ENCODE measurements around the gene TMEM40. TPM values are rescaled to one million over a fixed set of nuclear protein-coding genes. Genes with fewer than 3 reads are reported as not detected.

Gene TMEM40
- total RNA-seq, 5 donors from 2014 or later (not counting 1 experiment from before 2014, with no cell fraction given) = not detected

- Histone ChIP-seq H3K4me3 (ENCODE audit: control insufficient read depth in 1 of 2, extremely low read depth in 1 of 2, low read length in 1 of 2) (no peak overlapping the region), H3K27ac (ENCODE audit: low read length) (no peak overlapping the region), H3K4me1 (ENCODE audit: control insufficient read depth in 1 of 2, extremely low read depth in 1 of 2, insufficient read depth in 2 of 2, low read length in 2 of 2) (no peaks in the 10 kb centered on the region), H3K27me3 (replicated peaks in 1 of 2; ENCODE audit: control insufficient read depth in 2 of 2, extremely low read depth in 1 of 2, insufficient read depth in 2 of 2, low read length in 1 of 2) (peaks cover 0 to 10% of the 10 kb centered on the region in 2 experiments), H3K36me3 (ENCODE audit: control insufficient read depth in 2 of 2, extremely low read depth in 1 of 2, insufficient read depth in 1 of 2, low read length in 1 of 2) (no peaks in the 10 kb centered on the region), H3K9me3 (no peaks in the 10 kb centered on the region)
- WGBS (ENCODE audit: insufficient coverage) = 58% methylated on average over 3 of the region's 3 CpGs
- ChIA-PET CTCF (interaction anchor here in 1 of 2 donors (0.6 to 0.7 kb wide), 2 partner anchors 11 kb away, joined by 4 to 6 read pairs; no protein-coding TSS in a partner anchor), POLR2A (interaction anchor here in 1 of 2 donors (0.7 kb wide), 1 partner anchor 131 kb away, joined by 3 read pairs; no protein-coding TSS in a partner anchor)
- ATAC-seq (replicated peaks in 1 of 4) (no peak), DNase-seq (no peak)
- no peaks in the 10 kb centered on the region for H3K9me3 Mint-ChIP-seq
- no peaks in the 10 kb centered on the region for H3K4me1 Mint-ChIP-seq
- no peaks in the 10 kb centered on the region for H3K36me3 Mint-ChIP-seq
- H3K27ac Mint-ChIP-seq = no peak overlapping the region
- H3K27me3 Mint-ChIP-seq = peaks cover 4 to 10% of the 10 kb centered on the region in 2 donors
- no peak overlapping the region for H3K4me3 Mint-ChIP-seq
Measured at GRCh38 chr3:12709334-12709733, 49.7 kb downstream of the TMEM40 start.

GRCh38 chr3:12708584-12709192 lies 50.4 kb downstream of the TMEM40 start:
- Histone ChIP-seq H3K4me3 (ENCODE audit: control insufficient read depth in 1 of 2, extremely low read depth in 1 of 2, low read length in 1 of 2) (no peak overlapping the region), H3K27me3 (replicated peaks in 1 of 2; ENCODE audit: control insufficient read depth in 2 of 2, extremely low read depth in 1 of 2, insufficient read depth in 2 of 2, low read length in 1 of 2) (peaks cover 0 to 10% of the 10 kb centered on the region in 2 experiments), H3K36me3 (ENCODE audit: control insufficient read depth in 2 of 2, extremely low read depth in 1 of 2, insufficient read depth in 1 of 2, low read length in 1 of 2) (no peaks in the 10 kb centered on the region), H3K4me1 (ENCODE audit: control insufficient read depth in 1 of 2, extremely low read depth in 1 of 2, insufficient read depth in 2 of 2, low read length in 2 of 2) (no peaks in the 10 kb centered on the region), H3K9me3 (no peaks in the 10 kb centered on the region), H3K27ac (ENCODE audit: low read length) (no peak overlapping the region)
- Mint-ChIP-seq H3K9me3 (no peaks in the 10 kb centered on the region), H3K4me3 (no peak overlapping the region), H3K36me3 (no peaks in the 10 kb centered on the region), H3K4me1 (peaks cover 0 to under 1% (median 0%) of the 10 kb centered on the region in 3 donors), H3K27me3 (peaks cover 4 to 10% of the 10 kb centered on the region in 2 donors), H3K27ac (no peak overlapping the region)
- DNase-seq (no peak), ATAC-seq (replicated peaks in 1 of 4) (no peak)
- ChIA-PET POLR2A (no interaction called here), CTCF (no interaction called here)
- WGBS (ENCODE audit: insufficient coverage) = 68% methylated on average over 4 of the region's 6 CpGs

- POLR2A ChIA-PET = no interaction called here
Measured at GRCh38 chr3:12707449-12707848, 51.6 kb downstream of the TMEM40 start.

GRCh38 chr3:12706504-12707253 lies 52.4 kb downstream of the TMEM40 start:
- WGBS (ENCODE audit: insufficient coverage) = 100% methylated on average over 2 of the region's 2 CpGs
- H3K27me3 ChIP-seq (replicated peaks in 1 of 2; ENCODE audit: control insufficient read depth in 2 of 2, extremely low read depth in 1 of 2, insufficient read depth in 2 of 2, low read length in 1 of 2) = peaks cover 0 to 10% of the 10 kb centered on the region in 2 experiments
- peaks cover 4 to 10% of the 10 kb centered on the region in 2 donors for H3K27me3 Mint-ChIP-seq
- H3K4me3 Mint-ChIP-seq = no peak overlapping the region
- no peaks in the 10 kb centered on the region for H3K36me3 Mint-ChIP-seq
- POLR2A ChIA-PET = interaction anchor here in 1 of 2 donors (0.6 kb wide), 1 partner anchor 11 kb away, joined by 4 read pairs; no protein-coding TSS in a partner anchor
- no peak overlapping the region for H3K27ac ChIP-seq (ENCODE audit: low read length)
- no peak overlapping the region for H3K27ac Mint-ChIP-seq
- no peaks in the 10 kb centered on the region for H3K9me3 ChIP-seq
- no peak overlapping the region for H3K4me3 ChIP-seq (ENCODE audit: control insufficient read depth in 1 of 2, extremely low read depth in 1 of 2, low read length in 1 of 2)
- no peaks in the 10 kb centered on the region for H3K9me3 Mint-ChIP-seq
- no peaks in the 10 kb centered on the region for H3K36me3 ChIP-seq (ENCODE audit: control insufficient read depth in 2 of 2, extremely low read depth in 1 of 2, insufficient read depth in 1 of 2, low read length in 1 of 2)
- CTCF ChIA-PET = interaction anchor here (0.5 to 1.3 kb wide), 7 partner anchors 10 to 938 kb away, joined by 3 to 5 read pairs (median 3); partner anchors contain the start of gene RPL32 (in 1 of the 2)
- peaks cover 0 to 2% (median 0%) of the 10 kb centered on the region in 3 donors for H3K4me1 Mint-ChIP-seq
- no peaks in the 10 kb centered on the region for H3K4me1 ChIP-seq (ENCODE audit: control insufficient read depth in 1 of 2, extremely low read depth in 1 of 2, insufficient read depth in 2 of 2, low read length in 2 of 2)
- DNase-seq (peak; percentile 8 to 70 (median 38)), ATAC-seq (replicated peaks in 1 of 4) (peak; percentile 86 to 97 (median 92))

More at GRCh38 chr3:12707449-12707848, 51.6 kb downstream of the TMEM40 start:
- ATAC-seq (replicated peaks in 1 of 4) (no peak), DNase-seq (no peak)
- H3K27ac ChIP-seq (ENCODE audit: low read length) = no peak overlapping the region
- H3K9me3 ChIP-seq = no peaks in the 10 kb centered on the region
- H3K4me3 ChIP-seq (ENCODE audit: control insufficient read depth in 1 of 2, extremely low read depth in 1 of 2, low read length in 1 of 2) = no peak overlapping the region
- Mint-ChIP-seq H3K36me3 (no peaks in the 10 kb centered on the region), H3K4me3 (no peak overlapping the region), H3K4me1 (peaks cover 0 to 2% (median 0%) of the 10 kb centered on the region in 3 donors), H3K9me3 (no peaks in the 10 kb centered on the region), H3K27me3 (peaks cover 4 to 10% of the 10 kb centered on the region in 2 donors), H3K27ac (no peak overlapping the region)
- H3K27me3 ChIP-seq (replicated peaks in 1 of 2; ENCODE audit: control insufficient read depth in 2 of 2, extremely low read depth in 1 of 2, insufficient read depth in 2 of 2, low read length in 1 of 2) = peaks cover 0 to 10% of the 10 kb centered on the region in 2 experiments
- no peaks in the 10 kb centered on the region for H3K4me1 ChIP-seq (ENCODE audit: control insufficient read depth in 1 of 2, extremely low read depth in 1 of 2, insufficient read depth in 2 of 2, low read length in 2 of 2)
- CTCF ChIA-PET = no interaction called here
- WGBS (ENCODE audit: insufficient coverage) = no CpG with 5 or more reads among the region's 2 CpGs
- no peaks in the 10 kb centered on the region for H3K36me3 ChIP-seq (ENCODE audit: control insufficient read depth in 2 of 2, extremely low read depth in 1 of 2, insufficient read depth in 1 of 2, low read length in 1 of 2)

GRCh38 chr3:12705981-12706380 lies 53.1 kb downstream of the TMEM40 start:
- no CpG with 5 or more reads among the region's 1 CpG for WGBS (ENCODE audit: insufficient coverage)

GRCh38 chr3:12705374-12705926 lies 53.6 kb downstream of the TMEM40 start:
- CTCF ChIA-PET = no interaction called here
- no peak overlapping the region for H3K4me3 ChIP-seq (ENCODE audit: control insufficient read depth in 1 of 2, extremely low read depth in 1 of 2, low read length in 1 of 2)
- POLR2A ChIA-PET = interaction anchor here in 1 of 2 donors (0.6 kb wide), 1 partner anchor 44 kb away, joined by 8 read pairs; no protein-coding TSS in a partner anchor
- peaks cover 4 to 10% of the 10 kb centered on the region in 2 donors for H3K27me3 Mint-ChIP-seq
- no peaks in the 10 kb centered on the region for H3K9me3 ChIP-seq
- DNase-seq (no peak), ATAC-seq (replicated peaks in 1 of 4) (no peak)
- H3K27ac ChIP-seq (ENCODE audit: low read length) = no peak overlapping the region
- no peaks in the 10 kb centered on the region for H3K4me1 ChIP-seq (ENCODE audit: control insufficient read depth in 1 of 2, extremely low read depth in 1 of 2, insufficient read depth in 2 of 2, low read length in 2 of 2)
- H3K27ac Mint-ChIP-seq = no peak overlapping the region
- 87% methylated on average over 6 of the region's 6 CpGs for WGBS (ENCODE audit: insufficient coverage)
- H3K4me1 Mint-ChIP-seq = peaks cover 0 to 2% (median 0%) of the 10 kb centered on the region in 3 donors
- H3K27me3 ChIP-seq (replicated peaks in 1 of 2; ENCODE audit: control insufficient read depth in 2 of 2, extremely low read depth in 1 of 2, insufficient read depth in 2 of 2, low read length in 1 of 2) = peaks cover 0 to 7% of the 10 kb centered on the region in 2 experiments
- H3K36me3 Mint-ChIP-seq = no peaks in the 10 kb centered on the region
- no peaks in the 10 kb centered on the region for H3K36me3 ChIP-seq (ENCODE audit: control insufficient read depth in 2 of 2, extremely low read depth in 1 of 2, insufficient read depth in 1 of 2, low read length in 1 of 2)
- H3K9me3 Mint-ChIP-seq = no peaks in the 10 kb centered on the region
- no peak overlapping the region for H3K4me3 Mint-ChIP-seq

More at GRCh38 chr3:12705981-12706380, 53.1 kb downstream of the TMEM40 start:
- no peaks in the 10 kb centered on the region for H3K36me3 ChIP-seq (ENCODE audit: control insufficient read depth in 2 of 2, extremely low read depth in 1 of 2, insufficient read depth in 1 of 2, low read length in 1 of 2)
- Mint-ChIP-seq H3K4me1 (peaks cover 0 to 2% (median 0%) of the 10 kb centered on the region in 3 donors), H3K9me3 (no peaks in the 10 kb centered on the region), H3K27me3 (peaks cover 4 to 10% of the 10 kb centered on the region in 2 donors), H3K4me3 (no peak overlapping the region), H3K36me3 (no peaks in the 10 kb centered on the region), H3K27ac (no peak overlapping the region)
- ChIA-PET CTCF (interaction anchor here in 1 of 2 donors (1.1 to 1.3 kb wide), 2 partner anchors 14 to 104 kb away, joined by 5 read pairs; no protein-coding TSS in a partner anchor), POLR2A (interaction anchor here in 1 of 2 donors (0.6 kb wide), 2 partner anchors 12 to 44 kb away, joined by 4 to 8 read pairs; no protein-coding TSS in a partner anchor)
- H3K4me1 ChIP-seq (ENCODE audit: control insufficient read depth in 1 of 2, extremely low read depth in 1 of 2, insufficient read depth in 2 of 2, low read length in 2 of 2) = no peaks in the 10 kb centered on the region
- H3K27me3 ChIP-seq (replicated peaks in 1 of 2; ENCODE audit: control insufficient read depth in 2 of 2, extremely low read depth in 1 of 2, insufficient read depth in 2 of 2, low read length in 1 of 2) = peaks cover 0 to 10% of the 10 kb centered on the region in 2 experiments
- no peaks in the 10 kb centered on the region for H3K9me3 ChIP-seq
- no peak overlapping the region for H3K27ac ChIP-seq (ENCODE audit: low read length)
- H3K4me3 ChIP-seq (ENCODE audit: control insufficient read depth in 1 of 2, extremely low read depth in 1 of 2, low read length in 1 of 2) = no peak overlapping the region
- ATAC-seq (replicated peaks in 1 of 4) (no peak), DNase-seq (no peak)

Measured in T-cell (primary cell).